COR-L47 (cell line): ENCODE results near the gene MAPK7.

Source experiments
- DNase-seq: peaks from one replicate; lab custom pipeline; 2025; lab: John Stamatoyannopoulos, UW

The MAPK7 gene

GRCh38 chr17:19378416-19379360, at the start of gene MAPK7:
TSS of gene MAPK7 (plus strand) at chr17:19378498. CDS start at chr17:19378901, 403 bp downstream.
- DNase-seq = peak; percentile 23

- no peak for DNase-seq
These were observed 49.2 kb upstream of the MAPK7 start for GRCh38 chr17:19329136-19329535.

- DNase-seq = no peak
These were observed 48.5 kb upstream of the MAPK7 start for GRCh38 chr17:19329839-19330238.

GRCh38 chr17:19330271-19330670, 48.0 kb upstream of the MAPK7 start:
- no peak for DNase-seq

- DNase-seq = no peak
These were observed 47.2 kb upstream of the MAPK7 start for GRCh38 chr17:19331134-19331533.

- no peak for DNase-seq
These were observed 46.6 kb upstream of the MAPK7 start for GRCh38 chr17:19331543-19332245.

GRCh38 chr17:19332371-19333131, 45.7 kb upstream of the MAPK7 start:
- no peak for DNase-seq

- DNase-seq = no peak
These were observed 45.2 kb upstream of the MAPK7 start for GRCh38 chr17:19333132-19333440.

- no peak for DNase-seq
These were observed 44.5 kb upstream of the MAPK7 start for GRCh38 chr17:19333736-19334290.

- DNase-seq = no peak
These were observed 44.0 kb upstream of the MAPK7 start for GRCh38 chr17:19334331-19334730.

GRCh38 chr17:19335951-19336631, 42.2 kb upstream of the MAPK7 start:
- no peak for DNase-seq

- DNase-seq = no peak
These were observed 41.2 kb upstream of the MAPK7 start for GRCh38 chr17:19336938-19337711.

- no peak for DNase-seq
These were observed 40.6 kb upstream of the MAPK7 start for GRCh38 chr17:19337712-19338023.

GRCh38 chr17:19338031-19338990, 40.0 kb upstream of the MAPK7 start:
- DNase-seq = no peak

- DNase-seq = no peak
These were observed 38.9 kb upstream of the MAPK7 start for GRCh38 chr17:19339341-19339815.

- DNase-seq = no peak
These were observed 37.1 kb upstream of the MAPK7 start for GRCh38 chr17:19341211-19341631.

GRCh38 chr17:19341641-19342610, 36.4 kb upstream of the MAPK7 start:
- DNase-seq = no peak

GRCh38 chr17:19342611-19343255, 35.6 kb upstream of the MAPK7 start:
- no peak for DNase-seq
